NCI-H82 (cell line): ENCODE measurements around the gene MAPK11.
A peak's percentile ranks its signal among the peaks of the same experiment; 100 is the strongest.

Experiments
- DNase-seq: peaks from one replicate; lab custom pipeline; 2025; lab: John Stamatoyannopoulos, UW

MAPK11 gene

DNA sequence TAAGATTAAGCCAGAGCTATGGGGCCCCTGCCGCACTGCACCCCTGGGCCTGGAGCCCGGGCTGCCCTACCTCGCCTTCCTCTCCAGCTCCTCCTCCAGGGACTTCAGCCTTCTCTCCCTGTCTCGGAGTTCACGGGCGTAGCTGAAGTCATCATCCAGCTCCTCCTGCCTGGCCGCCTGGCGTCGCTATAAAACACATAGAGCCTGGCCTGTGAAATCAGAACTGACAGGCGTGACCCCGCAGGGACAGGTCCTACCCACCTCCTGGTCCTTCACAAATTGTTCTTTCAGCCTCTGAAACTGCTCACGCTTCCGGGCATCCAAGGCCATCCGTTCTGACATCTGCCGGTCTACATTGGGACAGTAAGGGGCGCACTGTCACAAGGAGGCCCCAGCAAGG lies 46.1 kb downstream of the MAPK11 start:
- DNase-seq, result no peak

DNA sequence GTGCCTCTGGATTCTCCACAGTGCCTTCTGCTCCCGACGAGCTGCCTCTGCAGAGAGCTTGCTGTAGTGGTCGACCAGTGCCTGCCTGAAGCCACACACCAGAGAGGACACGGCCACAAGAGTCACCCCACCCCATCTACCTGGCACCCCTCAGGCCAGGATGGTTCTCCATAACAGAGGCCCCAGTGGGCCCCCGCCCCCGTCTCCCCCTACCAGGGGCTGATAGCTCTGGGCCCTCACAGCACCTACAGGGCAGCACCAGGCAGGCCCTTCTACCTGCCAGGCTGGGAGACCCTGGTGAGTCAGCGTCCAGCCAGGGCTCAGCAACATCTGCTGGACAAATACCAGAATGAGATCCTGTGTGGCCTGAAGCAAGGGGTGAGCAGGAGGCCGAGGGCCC lies 47.7 kb downstream of the MAPK11 start:
- no peak for DNase-seq

GRCh38 chr22:50221410-50222300 lies 48.5 kb downstream of the MAPK11 start:
- DNase-seq, result no peak

- no peak for DNase-seq
Observed at GRCh38 chr22:50220603-50221409, 49.4 kb downstream of the MAPK11 start.

- no peak for DNase-seq
Observed at GRCh38 chr22:50219800-50220602, 50.2 kb downstream of the MAPK11 start.

GRCh38 chr22:50218996-50219727 lies 51.0 kb downstream of the MAPK11 start:
- DNase-seq, result peak; percentile 51

GRCh38 chr22:50218153-50218995 lies 51.8 kb downstream of the MAPK11 start:
- no peak for DNase-seq

- DNase-seq, result no peak
Observed at GRCh38 chr22:50217543-50218152, 52.5 kb downstream of the MAPK11 start.

GRCh38 chr22:50216684-50217520 lies 53.3 kb downstream of the MAPK11 start:
- no peak for DNase-seq

DNA sequence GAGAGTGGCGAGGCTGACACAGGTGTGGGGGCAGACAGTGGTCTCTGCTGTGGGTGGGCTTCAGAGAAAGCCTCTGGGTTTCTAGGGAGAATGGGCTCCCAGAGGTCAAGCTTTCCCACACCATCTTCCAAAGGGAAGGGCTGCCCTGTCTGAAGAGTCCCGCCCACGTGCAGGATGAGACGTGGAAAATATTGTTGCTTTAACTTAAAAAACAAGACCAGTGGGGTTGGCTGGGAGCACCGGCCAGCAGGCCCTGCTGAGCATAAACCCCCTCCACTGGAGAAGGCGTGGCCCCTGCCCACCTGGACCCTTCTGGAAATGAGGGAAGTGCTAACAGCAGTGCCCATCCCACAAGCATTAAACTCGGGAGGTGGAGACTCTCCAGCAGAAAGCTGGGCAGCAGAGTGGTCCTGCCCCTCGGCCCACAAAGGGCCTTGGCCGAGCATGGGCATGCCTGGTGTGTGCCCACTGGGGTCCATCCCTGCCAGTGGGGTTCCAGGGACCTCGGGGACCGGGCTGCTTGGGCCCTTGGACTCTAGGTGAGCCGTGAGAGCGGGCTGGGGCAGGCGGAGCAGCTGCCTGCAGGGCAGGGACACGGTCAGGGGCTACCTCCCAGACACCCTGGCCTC lies 54.0 kb downstream of the MAPK11 start:
- no peak for DNase-seq

GRCh38 chr22:50215297-50216054 lies 54.7 kb downstream of the MAPK11 start:
- DNase-seq, result no peak
